ENCODE measurements around the gene SLC15A3.

SLC15A3 gene

GRCh38 chr11:60936467-60937143 is 15.4 kb downstream of the SLC15A3 start:
- H3K4me2 ChIP-seq (ENCODE audit: low read length): no peak overlapping the region
- no peaks in the 10 kb centered on the region for H4K20me1 ChIP-seq (ENCODE audit: insufficient read depth, low read length)
- H3K27me3 ChIP-seq (ENCODE audit: insufficient read depth, low read length): no peaks in the 10 kb centered on the region
- H3K9me2 ChIP-seq (ENCODE audit: low read depth, low read length): no peaks in the 10 kb centered on the region
- TF ChIP-seq CTCF (IDR thresholded peaks at IDR 0.05; ENCODE audit: low read length) (no peak), EZH2 (IDR thresholded peaks at IDR 0.05; ENCODE audit: borderline replicate concordance, low read length) (no peak)
- H3K4me1 ChIP-seq (ENCODE audit: insufficient read depth, low read length, severe bottlenecking): peaks cover 29% of the 10 kb centered on the region
- no peaks in the 10 kb centered on the region for H3K9me3 ChIP-seq (ENCODE audit: low read length)
- no peak overlapping the region for H2AFZ ChIP-seq (ENCODE audit: low read length)
- no peaks in the 10 kb centered on the region for H3F3A ChIP-seq (ENCODE audit: insufficient read depth, low read length)
- no peak overlapping the region for H3K27ac ChIP-seq (ENCODE audit: low read depth, low read length, poor library complexity, severe bottlenecking)
- no peaks in the 10 kb centered on the region for H3K36me3 ChIP-seq (ENCODE audit: insufficient read depth, low read length)
- no peak overlapping the region for H3K9ac ChIP-seq (ENCODE audit: low read length)
- H3K4me3 ChIP-seq (ENCODE audit: low read depth, low read length, poor library complexity, severe bottlenecking): no peak overlapping the region
- no peaks in the 10 kb centered on the region for H3K79me2 ChIP-seq (ENCODE audit: insufficient read depth, low read length)

- H3K9me2 ChIP-seq (ENCODE audit: low read depth, low read length): no peaks in the 10 kb centered on the region
- H3F3A ChIP-seq (ENCODE audit: insufficient read depth, low read length): no peaks in the 10 kb centered on the region
- H3K4me1 ChIP-seq (ENCODE audit: insufficient read depth, low read length, severe bottlenecking): peaks cover 36% of the 10 kb centered on the region
- H3K4me3 ChIP-seq (ENCODE audit: low read depth, low read length, poor library complexity, severe bottlenecking): no peak overlapping the region
- H3K36me3 ChIP-seq (ENCODE audit: insufficient read depth, low read length): no peaks in the 10 kb centered on the region
- no peaks in the 10 kb centered on the region for H3K79me2 ChIP-seq (ENCODE audit: insufficient read depth, low read length)
- no peak overlapping the region for H3K9ac ChIP-seq (ENCODE audit: low read length)
- no peak overlapping the region for H2AFZ ChIP-seq (ENCODE audit: low read length)
- TF ChIP-seq EZH2 (IDR thresholded peaks at IDR 0.05; ENCODE audit: borderline replicate concordance, low read length) (no peak), CTCF (IDR thresholded peaks at IDR 0.05; ENCODE audit: low read length) (no peak)
- no peaks in the 10 kb centered on the region for H4K20me1 ChIP-seq (ENCODE audit: insufficient read depth, low read length)
- H3K27me3 ChIP-seq (ENCODE audit: insufficient read depth, low read length): no peaks in the 10 kb centered on the region
- H3K9me3 ChIP-seq (ENCODE audit: low read length): no peaks in the 10 kb centered on the region
- H3K27ac ChIP-seq (ENCODE audit: low read depth, low read length, poor library complexity, severe bottlenecking): no peak overlapping the region
- H3K4me2 ChIP-seq (ENCODE audit: low read length): no peak overlapping the region
Observed at GRCh38 chr11:60935676-60936442, 16.1 kb downstream of the SLC15A3 start.

GRCh38 chr11:60934790-60935605 is 17.0 kb downstream of the SLC15A3 start:
- no peak for TF ChIP-seq EZH2 (IDR thresholded peaks at IDR 0.05; ENCODE audit: borderline replicate concordance, low read length)
- no peak for TF ChIP-seq CTCF (IDR thresholded peaks at IDR 0.05; ENCODE audit: low read length)
- Histone ChIP-seq H3K4me1 (ENCODE audit: insufficient read depth, low read length, severe bottlenecking) (peaks cover 36% of the 10 kb centered on the region), H4K20me1 (ENCODE audit: insufficient read depth, low read length) (no peaks in the 10 kb centered on the region), H2AFZ (ENCODE audit: low read length) (no peak overlapping the region), H3K27me3 (ENCODE audit: insufficient read depth, low read length) (no peaks in the 10 kb centered on the region), H3K36me3 (ENCODE audit: insufficient read depth, low read length) (no peaks in the 10 kb centered on the region), H3K4me3 (ENCODE audit: low read depth, low read length, poor library complexity, severe bottlenecking) (no peak overlapping the region), H3K79me2 (ENCODE audit: insufficient read depth, low read length) (no peaks in the 10 kb centered on the region), H3K4me2 (ENCODE audit: low read length) (no peak overlapping the region), H3K27ac (ENCODE audit: low read depth, low read length, poor library complexity, severe bottlenecking) (no peak overlapping the region), H3K9me3 (ENCODE audit: low read length) (no peaks in the 10 kb centered on the region), H3F3A (ENCODE audit: insufficient read depth, low read length) (no peaks in the 10 kb centered on the region), H3K9ac (ENCODE audit: low read length) (no peak overlapping the region), H3K9me2 (ENCODE audit: low read depth, low read length) (no peaks in the 10 kb centered on the region)
